ENCODE measurements around the gene ZNF423.

ZNF423 gene

DNA sequence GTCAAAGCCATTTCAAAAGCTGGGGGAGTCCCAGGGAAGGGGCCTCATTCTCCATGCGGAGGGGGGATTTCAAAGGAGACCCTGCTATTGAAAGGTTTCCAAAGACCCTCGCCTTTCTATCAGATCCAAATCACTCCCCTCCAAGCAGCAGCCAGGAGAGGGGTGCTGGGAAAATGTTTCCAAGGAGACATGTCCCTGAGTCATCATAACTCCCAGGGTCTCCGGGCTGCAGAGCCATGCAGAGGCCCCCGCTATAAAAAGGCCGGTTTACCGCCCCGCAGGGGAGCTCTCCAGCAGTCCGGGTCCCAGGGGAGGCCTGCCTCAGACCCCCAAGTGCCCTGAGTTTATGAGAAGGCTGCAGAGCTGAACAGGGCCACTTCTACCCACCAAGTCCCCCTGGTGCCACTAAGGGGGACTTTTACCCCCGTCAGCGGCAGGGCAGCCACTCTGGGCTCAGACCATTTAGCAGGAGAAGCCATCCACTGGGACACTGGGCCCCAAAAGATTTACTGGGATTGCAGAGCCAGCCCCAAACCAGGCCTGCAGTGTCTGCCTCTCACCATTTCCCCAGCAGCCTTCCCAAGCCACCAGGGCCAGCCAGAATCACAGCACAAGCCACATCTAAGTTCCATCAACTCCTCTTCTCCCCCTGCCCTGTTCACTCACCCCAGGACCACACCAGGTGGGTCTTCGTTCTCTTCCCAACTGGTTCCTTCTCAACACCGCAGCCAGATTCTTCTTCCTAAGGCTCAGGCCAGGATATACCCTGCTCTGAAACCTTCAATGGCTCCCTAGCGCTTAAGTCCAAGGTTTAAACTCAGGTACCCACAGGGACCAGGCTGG lies 234.4 kb downstream of the ZNF423 start:
- Histone ChIP-seq H3K9me3 (ENCODE audit: insufficient read depth, low read length, severe bottlenecking) (no peaks in the 10 kb centered on the region), H3K79me2 (ENCODE audit: insufficient read depth, low read length) (no peaks in the 10 kb centered on the region), H3K27ac (ENCODE audit: low read length) (no peak overlapping the region), H3K9ac (ENCODE audit: low read depth, low read length) (no peak overlapping the region), H3K4me3 (ENCODE audit: low read depth in 1 of 2, low read length in 2 of 2) (no peak overlapping the region), H3K4me1 (ENCODE audit: insufficient read depth, low read length) (no peaks in the 10 kb centered on the region), H2AFZ (ENCODE audit: low read depth, low read length) (no peak overlapping the region), H3K4me2 (ENCODE audit: insufficient read depth, low read length) (no peak overlapping the region), H4K20me1 (ENCODE audit: insufficient read depth, low read length) (no peaks in the 10 kb centered on the region), H3K27me3 (ENCODE audit: insufficient read depth, low read length, poor library complexity) (no peaks in the 10 kb centered on the region), H3K36me3 (ENCODE audit: insufficient read depth, low read length) (no peaks in the 10 kb centered on the region)
- no peak for ATAC-seq (ENCODE audit: insufficient read depth, low read depth)
- DNase-seq: no peak
- no peak for TF ChIP-seq EZH2 (IDR thresholded peaks at IDR 0.05; ENCODE audit: borderline replicate concordance, low read depth, low read length, severe bottlenecking)
- TF ChIP-seq, protein P1, sequence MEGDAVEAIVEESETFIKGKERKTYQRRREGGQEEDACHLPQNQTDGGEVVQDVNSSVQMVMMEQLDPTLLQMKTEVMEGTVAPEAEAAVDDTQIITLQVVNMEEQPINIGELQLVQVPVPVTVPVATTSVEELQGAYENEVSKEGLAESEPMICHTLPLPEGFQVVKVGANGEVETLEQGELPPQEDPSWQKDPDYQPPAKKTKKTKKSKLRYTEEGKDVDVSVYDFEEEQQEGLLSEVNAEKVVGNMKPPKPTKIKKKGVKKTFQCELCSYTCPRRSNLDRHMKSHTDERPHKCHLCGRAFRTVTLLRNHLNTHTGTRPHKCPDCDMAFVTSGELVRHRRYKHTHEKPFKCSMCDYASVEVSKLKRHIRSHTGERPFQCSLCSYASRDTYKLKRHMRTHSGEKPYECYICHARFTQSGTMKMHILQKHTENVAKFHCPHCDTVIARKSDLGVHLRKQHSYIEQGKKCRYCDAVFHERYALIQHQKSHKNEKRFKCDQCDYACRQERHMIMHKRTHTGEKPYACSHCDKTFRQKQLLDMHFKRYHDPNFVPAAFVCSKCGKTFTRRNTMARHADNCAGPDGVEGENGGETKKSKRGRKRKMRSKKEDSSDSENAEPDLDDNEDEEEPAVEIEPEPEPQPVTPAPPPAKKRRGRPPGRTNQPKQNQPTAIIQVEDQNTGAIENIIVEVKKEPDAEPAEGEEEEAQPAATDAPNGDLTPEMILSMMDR (IDR thresholded peaks at IDR 0.05; ENCODE audit: borderline replicate concordance, extremely low read depth, low read length, poor library complexity, severe bottlenecking): no peak

DNA sequence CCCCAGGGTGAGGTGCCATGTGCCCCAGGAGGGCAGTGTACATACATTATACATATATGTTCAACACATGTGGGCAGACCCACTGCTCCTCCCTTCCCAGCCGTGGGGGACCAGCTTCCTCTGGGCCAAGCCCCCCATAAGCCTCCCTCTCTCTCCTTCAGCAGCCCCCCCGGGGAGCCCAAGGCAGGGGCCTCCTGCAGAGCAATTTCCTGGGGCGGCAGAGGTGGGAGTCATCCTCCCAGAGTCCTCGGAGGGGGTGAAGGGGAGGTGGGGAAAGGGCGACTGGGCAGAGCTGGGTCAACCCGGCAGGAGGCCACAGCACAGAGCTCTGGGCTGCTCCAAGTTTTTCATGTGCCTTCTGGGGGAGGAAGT lies 235.1 kb downstream of the ZNF423 start:
- no peak overlapping the region for H3K27ac ChIP-seq (ENCODE audit: low read length)
- H3K4me3 ChIP-seq (ENCODE audit: low read depth in 1 of 2, low read length in 2 of 2): no peak overlapping the region
- ATAC-seq (ENCODE audit: insufficient read depth, low read depth) (0 out of 3 replicates have a peak, but pooled peaks have one; percentile 14), DNase-seq (no peak)
- no peak for TF ChIP-seq EZH2 (IDR thresholded peaks at IDR 0.05; ENCODE audit: borderline replicate concordance, low read depth, low read length, severe bottlenecking)
- TF ChIP-seq, protein P1 (IDR thresholded peaks at IDR 0.05; ENCODE audit: borderline replicate concordance, extremely low read depth, low read length, poor library complexity, severe bottlenecking): no peak
- no peaks in the 10 kb centered on the region for H3K9me3 ChIP-seq (ENCODE audit: insufficient read depth, low read length, severe bottlenecking)
- H3K9ac ChIP-seq (ENCODE audit: low read depth, low read length): no peak overlapping the region
- H3K4me1 ChIP-seq (ENCODE audit: insufficient read depth, low read length): no peaks in the 10 kb centered on the region
- H3K79me2 ChIP-seq (ENCODE audit: insufficient read depth, low read length): no peaks in the 10 kb centered on the region
- no peak overlapping the region for H2AFZ ChIP-seq (ENCODE audit: low read depth, low read length)
- no peaks in the 10 kb centered on the region for H3K27me3 ChIP-seq (ENCODE audit: insufficient read depth, low read length, poor library complexity)
- H3K36me3 ChIP-seq (ENCODE audit: insufficient read depth, low read length): no peaks in the 10 kb centered on the region
- H3K4me2 ChIP-seq (ENCODE audit: insufficient read depth, low read length): no peak overlapping the region
- no peaks in the 10 kb centered on the region for H4K20me1 ChIP-seq (ENCODE audit: insufficient read depth, low read length)

DNA sequence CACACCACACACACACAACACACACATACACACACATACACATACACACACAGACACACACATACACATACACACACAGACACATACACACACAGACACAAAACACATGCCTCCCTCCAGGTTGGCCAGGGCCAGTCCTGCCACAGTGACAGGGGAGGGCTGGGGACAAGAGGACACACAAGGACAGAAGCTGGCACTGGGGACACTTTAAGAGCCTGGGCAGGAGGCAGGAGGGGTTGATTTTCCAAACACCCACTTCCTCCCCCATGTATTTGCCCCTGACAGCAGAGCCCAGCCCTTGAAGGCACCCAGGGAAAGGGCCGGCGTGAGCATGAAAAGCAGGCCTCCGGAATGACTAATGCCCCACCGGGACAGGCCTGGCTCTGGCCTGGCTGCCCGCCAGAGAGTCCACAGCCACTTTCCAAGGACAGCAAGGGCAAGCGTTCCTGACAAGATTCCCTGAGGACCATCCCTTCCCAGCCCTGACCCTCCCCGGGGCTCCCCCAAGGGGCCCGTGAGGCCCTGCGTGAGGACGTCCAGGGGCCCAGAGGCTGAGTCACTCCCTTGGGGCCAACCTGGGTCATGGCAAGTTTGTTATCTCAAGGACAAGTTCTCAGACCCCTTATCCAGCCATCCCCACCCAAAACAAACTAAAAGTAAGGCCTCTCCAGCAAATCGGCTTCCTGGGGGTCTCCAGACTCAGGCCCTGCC lies 235.6 kb downstream of the ZNF423 start:
- TF ChIP-seq, protein P1 (IDR thresholded peaks at IDR 0.05; ENCODE audit: borderline replicate concordance, extremely low read depth, low read length, poor library complexity, severe bottlenecking): no peak
- TF ChIP-seq EZH2 (IDR thresholded peaks at IDR 0.05; ENCODE audit: borderline replicate concordance, low read depth, low read length, severe bottlenecking): no peak
- no peak overlapping the region for H3K9ac ChIP-seq (ENCODE audit: low read depth, low read length)
- H3K9me3 ChIP-seq (ENCODE audit: insufficient read depth, low read length, severe bottlenecking): no peaks in the 10 kb centered on the region
- H3K27ac ChIP-seq (ENCODE audit: low read length): no peak overlapping the region
- no peaks in the 10 kb centered on the region for H3K36me3 ChIP-seq (ENCODE audit: insufficient read depth, low read length)
- H3K79me2 ChIP-seq (ENCODE audit: insufficient read depth, low read length): no peaks in the 10 kb centered on the region
- ATAC-seq (ENCODE audit: insufficient read depth, low read depth): no peak
- H3K4me1 ChIP-seq (ENCODE audit: insufficient read depth, low read length): no peaks in the 10 kb centered on the region
- H4K20me1 ChIP-seq (ENCODE audit: insufficient read depth, low read length): no peaks in the 10 kb centered on the region
- H3K4me3 ChIP-seq (ENCODE audit: low read depth in 1 of 2, low read length in 2 of 2): no peak overlapping the region
- no peaks in the 10 kb centered on the region for H3K27me3 ChIP-seq (ENCODE audit: insufficient read depth, low read length, poor library complexity)
- DNase-seq: no peak
- no peak overlapping the region for H3K4me2 ChIP-seq (ENCODE audit: insufficient read depth, low read length)
- H2AFZ ChIP-seq (ENCODE audit: low read depth, low read length): no peak overlapping the region
